HepG2 (cell line): ENCODE data around the gene SPRN. TPM values are rescaled to one million over a fixed set of nuclear protein-coding genes. Genes with fewer than 3 reads are reported as not detected.

Source experiments
- ATAC-seq: fragments of 200-7000 bp; cut with Tn5 transposase; 3 replicates; pipeline ENCODE4 v1.9.1; 2020; ENCODE audit warnings: mild to moderate bottlenecking, moderate library complexity
- BruUV-seq: library from RNA; stranded (reverse); fragments of 400-500 nt; replicated peaks from 2 replicates; lab custom pipeline; 2021; lab: Mats Ljungman, UMichigan
- CTCF ChIA-PET: fragments of 300-600 bp; formaldehyde crosslinking; extraction: SDS; loops from one replicate; lab custom pipeline; 2021; ENCODE audit warnings: low total read pairs, inconsistent platforms, low intra/inter-chr PET ratio; lab: Yijun Ruan, JAX
- POLR2A ChIA-PET: fragments of 350-600 bp; sonication (Branson Sonifier 250); formaldehyde crosslinking; loops from one replicate; lab custom pipeline; 2020; ENCODE audit warnings: antibody characterized with exemption, inconsistent platforms; lab: Yijun Ruan, JAX
- DNase-seq: peaks from one replicate; pipeline ENCODE4 v3.0.0-alpha.2; 2015; ENCODE audit warnings: low spot score
- FAIRE-seq: peaks from 3 replicates; lab custom pipeline; 2011; peaks lifted over from hg19 to GRCh38; lab: Jason Lieb, UNC
- H2AFZ ChIP-seq: one replicate; pipeline ENCODE4 v1.6.1; 2011; ENCODE audit warnings: low read length, inconsistent platforms
- H3K27ac ChIP-seq: fragments of 300-600 bp; 3 replicates; pipeline ENCODE4 v1.8.0; 2011; ENCODE audit warnings: mixed run types, mild to moderate bottlenecking, mixed read lengths, low read length, inconsistent platforms; ENCODE audit not compliant: insufficient read depth; ENCODE audit errors: extremely low read length
- H3K27me3 ChIP-seq, 2 experiments: fragments of 200-600 bp in 1 of 2; 2 replicates in 1 of 2; 3 replicates in 1 of 2; pipeline versions ENCODE4 v1.6.0 to v1.8.0; 2011; ENCODE audit warnings: low read length in 2 of 2, mild to moderate bottlenecking in 2 of 2, moderate library complexity in 2 of 2, inconsistent platforms in 1 of 2; ENCODE audit not compliant: insufficient read depth in 2 of 2, control insufficient read depth in 1 of 2
- H3K36me3 ChIP-seq, 2 experiments: fragments of 200-600 bp in 1 of 2; replicated peaks in 1 of 2; 2 replicates in 1 of 2; 3 replicates in 1 of 2; pipeline versions ENCODE4 v1.5.1 to v1.8.0; 2011; ENCODE audit warnings: low read length in 2 of 2, inconsistent platforms in 1 of 2; ENCODE audit not compliant: insufficient read depth in 2 of 2, control insufficient read depth in 1 of 2
- H3K4me1 ChIP-seq: 2 replicates; pipeline ENCODE4 v1.5.1; 2012; ENCODE audit warnings: low read length, inconsistent platforms; ENCODE audit not compliant: insufficient read depth
- H3K4me2 ChIP-seq: 2 replicates; pipeline ENCODE4 v1.6.0; 2011; ENCODE audit warnings: low read depth, low read length, inconsistent platforms
- H3K4me3 ChIP-seq, 3 experiments: fragments of 200-600 bp in 1 of 3; sonication (generic), shearing (Covaris generic) in 1 of 3; replicated peaks in 1 of 3; 2 replicates each; pipeline ENCODE4 v1.5.1; 2011 to 2016; ENCODE audit warnings: low read length in 3 of 3, inconsistent platforms in 2 of 3, low read depth in 2 of 3, mild to moderate bottlenecking in 2 of 3, control low read depth in 1 of 3, mixed read lengths in 1 of 3; ENCODE audit not compliant: insufficient read depth in 1 of 3
- H3K79me2 ChIP-seq: one replicate; pipeline ENCODE4 v1.6.1; 2011; ENCODE audit warnings: low read length, inconsistent platforms; ENCODE audit not compliant: insufficient read depth
- H3K9ac ChIP-seq: 2 replicates; pipeline ENCODE4 v1.6.0; 2011; ENCODE audit warnings: mild to moderate bottlenecking, low read depth, low read length, inconsistent platforms; ENCODE audit not compliant: insufficient read depth
- H3K9me3 ChIP-seq: 2 replicates; pipeline ENCODE4 v1.5.1; 2012; ENCODE audit warnings: mild to moderate bottlenecking, low read length
- H4K20me1 ChIP-seq: 2 replicates; pipeline ENCODE4 v1.6.0; 2011; ENCODE audit warnings: inconsistent platforms, mild to moderate bottlenecking, low read length, moderate library complexity; ENCODE audit not compliant: insufficient read depth
- ADNP ChIP-seq: sonication (generic); formaldehyde crosslinking; IDR thresholded peaks from 2 replicates; pipeline ENCODE4 v1.4.0; 2020; ENCODE audit warnings: missing genetic modification reagents
- ATF7 ChIP-seq, 2 experiments: fragments of 450-650 bp in 1 of 2; sonication (generic) in 1 of 2; formaldehyde crosslinking in 1 of 2; IDR thresholded peaks; 2 replicates each; pipeline versions ENCODE4 v1.4.0 to v1.6.1; 2016 to 2020; ENCODE audit warnings: antibody characterized with exemption in 1 of 2, mild to moderate bottlenecking in 1 of 2, missing genetic modification reagents in 1 of 2
- BRCA1 ChIP-seq: sonication (generic); formaldehyde crosslinking; IDR thresholded peaks from 2 replicates; pipeline ENCODE4 v1.4.0; 2020; ENCODE audit warnings: missing genetic modification reagents
- PCBP1 ChIP-seq: fragments of 200-400 bp; formaldehyde crosslinking; IDR thresholded peaks from 2 replicates; pipeline ENCODE4 v1.6.1; 2017; ENCODE audit warnings: mild to moderate bottlenecking, low read depth, low read length, borderline replicate concordance
- ZBTB20 ChIP-seq: sonication (generic); formaldehyde crosslinking; IDR thresholded peaks from 2 replicates; pipeline ENCODE4 v1.8.1; 2023; ENCODE audit warnings: missing genetic modification reagents, low read depth, mild to moderate bottlenecking, borderline replicate concordance
- ZBTB38 ChIP-seq: sonication (generic); formaldehyde crosslinking; IDR thresholded peaks from 2 replicates; pipeline ENCODE4 v1.5.1; 2020; ENCODE audit warnings: mild to moderate bottlenecking, missing genetic modification reagents
- ZNF121 ChIP-seq: sonication (generic); formaldehyde crosslinking; IDR thresholded peaks from 2 replicates; pipeline ENCODE4 v1.5.0; 2020; ENCODE audit warnings: mild to moderate bottlenecking, missing genetic modification reagents
- ZNF30 ChIP-seq: sonication (generic); formaldehyde crosslinking; IDR thresholded peaks from 2 replicates; pipeline ENCODE4 v1.5.0; 2020; ENCODE audit warnings: mild to moderate bottlenecking, missing genetic modification reagents
- WGBS: methylation state at CpG from one replicate; pipeline ENCODE4 v1.1.6; 2017; ENCODE audit warnings: low lambda C conversion rate; 5-methylcytosine and 5-hydroxymethylcytosine counted together
- in situ Hi-C: cut with HindIII; loops from 2 replicates; pipeline ENCODE4 v1.10.0; 2017; ENCODE audit warnings: low pct_unique_long_range_greater_than_20kb; ENCODE audit not compliant: extremely low pct_ligation_motif_present
- intact Hi-C: fragments of 100-400 bp; cut with micrococcal nuclease; formaldehyde crosslinking; loops from one replicate; pipeline ENCODE4 v1.10.0; 2022; ENCODE audit not compliant: unreplicated experiment
- polyA plus RNA-seq, 8 experiments: library from polyadenylated mRNA; depleted of rRNA in 3 of 8; stranded (reverse) in 7 of 8; unstranded in 1 of 8; fragments of >200 nt; fragmentation: Illumina TruSeq in 4 of 8; extraction: Trizol in 4 of 8; gene quantifications; 2 replicates each; pipeline versions ENCODE4 v1.2.1 to v1.2.3, GENCODE V29; 2011 to 2016; ENCODE audit warnings: low read depth in 4 of 8, missing spikeins in 1 of 8, mixed read lengths in 1 of 8; ENCODE audit not compliant: insufficient read depth in 1 of 8
- total RNA-seq, 5 experiments: library from RNA; depleted of rRNA; stranded (reverse); fragments of >200 nt; fragmentation: Illumina TruSeq; extraction: Trizol; gene quantifications; 2 replicates each; pipeline ENCODE4 v1.2.3, GENCODE V29; 2016; ENCODE audit warnings: low read depth in 1 of 5
- TF ChIP-seq, protein P1 (sequence below): IDR thresholded peaks from 2 replicates; pipeline ENCODE4 v1.6.1; 2012; ENCODE audit warnings: inconsistent platforms
- TF ChIP-seq, protein P2 (sequence below): sonication (generic); formaldehyde crosslinking; conservative IDR thresholded peaks from 2 replicates; pipeline ENCODE4 v1.4.0; 2020; ENCODE audit warnings: missing genetic modification reagents
- TF ChIP-seq, protein P3 (sequence below): fragments of 450-650 bp; IDR thresholded peaks from 2 replicates; pipeline ENCODE4 v1.6.1; 2016
- TF ChIP-seq, protein P4 (sequence below): IDR thresholded peaks from 2 replicates; pipeline ENCODE4 v1.6.1; 2016; ENCODE audit warnings: missing biosample characterization, missing genetic modification reagents, low read depth

Gene SPRN
- total and polyA plus RNA-seq, 2 of the 13 experiments (the other 11 are each of a cell fraction or from before 2014, with no cell fraction given): not detected

DNA sequence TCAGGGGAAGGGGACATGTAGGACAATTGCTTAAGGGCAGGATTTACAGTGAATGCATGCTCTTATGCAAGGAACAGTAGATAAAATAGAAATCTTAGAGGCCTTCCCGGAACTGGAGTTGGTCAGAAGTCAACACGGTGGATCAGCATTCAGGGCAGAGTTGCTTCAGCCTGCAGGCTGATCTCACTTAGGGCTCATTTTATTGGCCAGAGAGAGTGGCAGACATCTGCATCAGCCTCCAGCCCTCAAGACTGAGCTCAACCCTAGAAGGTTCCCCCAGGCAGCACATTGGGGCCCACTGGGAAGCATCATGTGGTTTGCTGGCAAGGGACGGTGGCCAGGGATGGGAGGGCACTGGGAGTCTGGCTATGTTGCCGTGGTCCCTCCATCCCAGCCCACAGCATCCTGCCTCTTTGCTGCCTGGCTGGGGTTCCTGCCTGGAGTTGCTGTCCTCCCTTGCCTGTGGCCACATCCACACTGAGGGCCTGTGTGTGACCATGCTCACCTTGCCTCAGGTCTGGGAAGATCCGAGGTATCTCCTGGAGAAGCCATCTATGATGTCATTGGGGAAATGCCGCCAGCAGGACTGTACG is 42.4 kb upstream of the SPRN start:
- Histone ChIP-seq H2AFZ (no peak overlapping the region), H3K4me3 (no peak overlapping the region), H3K4me2 (no peak overlapping the region), H3K9ac (no peak overlapping the region), H3K4me1 (peaks cover 10% of the 10 kb centered on the region), H3K27me3 (no peaks in the 10 kb centered on the region), H3K27ac (no peak overlapping the region), H3K9me3 (no peaks in the 10 kb centered on the region), H3K36me3 (no peaks in the 10 kb centered on the region), H3K79me2 (no peaks in the 10 kb centered on the region), H4K20me1 (no peaks in the 10 kb centered on the region)
- TF ChIP-seq, protein P1, sequence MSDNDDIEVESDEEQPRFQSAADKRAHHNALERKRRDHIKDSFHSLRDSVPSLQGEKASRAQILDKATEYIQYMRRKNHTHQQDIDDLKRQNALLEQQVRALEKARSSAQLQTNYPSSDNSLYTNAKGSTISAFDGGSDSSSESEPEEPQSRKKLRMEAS: no peak
- TF ChIP-seq ATF7 (IDR thresholded peaks at IDR 0.05): peak; percentile 46; the same call in 1 of the 2 replicates
- no peak for TF ChIP-seq ATF7 (CRISPR knock-in tag; IDR thresholded peaks at IDR 0.05)
- intact Hi-C loops (no loop called here), in situ Hi-C loops (no loop called here)
- DNase-seq (no peak), ATAC-seq (no peak), FAIRE-seq (no peak)
- no TSS peak for BruUV-seq
- WGBS: 88% methylated on average over 5 of the region's 7 CpGs
- CTCF ChIA-PET: no interaction called here
- POLR2A ChIA-PET: no interaction called here

DNA sequence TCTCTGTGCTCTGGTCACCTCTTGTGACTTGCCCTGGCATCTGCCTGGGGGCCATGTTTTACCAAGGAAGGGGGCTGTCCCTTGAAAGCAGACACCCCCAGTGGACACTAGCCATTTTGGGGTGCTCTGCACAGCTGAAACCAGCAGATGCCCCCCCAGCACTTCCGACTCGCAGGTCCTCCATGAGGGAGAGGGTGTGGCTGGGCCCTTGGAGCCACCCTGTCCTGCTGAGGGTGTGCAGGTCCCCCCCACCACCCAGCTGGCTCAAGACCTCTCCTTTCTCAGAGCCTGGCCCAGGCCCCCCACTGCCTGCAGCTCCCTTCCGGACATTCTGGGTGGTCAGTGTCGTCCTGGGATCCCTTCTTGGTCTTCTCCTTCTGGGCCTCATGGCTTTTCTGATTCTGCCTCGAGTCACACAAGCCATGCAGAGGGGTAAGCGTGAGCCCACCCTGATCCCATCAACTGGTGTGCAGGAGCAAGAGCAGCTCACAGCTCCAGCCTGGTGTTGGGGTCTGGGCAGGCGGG is 41.6 kb upstream of the SPRN start:
- POLR2A ChIA-PET: no interaction called here
- H3K4me1 ChIP-seq: peaks cover 3% of the 10 kb centered on the region; the same call in 1 of the 2 replicates
- ATAC-seq (no peak), FAIRE-seq (no peak), DNase-seq (no peak)
- no TSS peak for BruUV-seq
- no peaks in the 10 kb centered on the region for H3K27me3 ChIP-seq
- intact Hi-C loops: no loop called here
- H3K4me3 ChIP-seq: no peak overlapping the region
- H3K4me2 ChIP-seq: no peak overlapping the region
- H2AFZ ChIP-seq: no peak overlapping the region
- H3K79me2 ChIP-seq: no peaks in the 10 kb centered on the region
- no peaks in the 10 kb centered on the region for H4K20me1 ChIP-seq
- H3K27ac ChIP-seq: no peak overlapping the region
- WGBS: 51% methylated on average over 5 of the region's 7 CpGs
- CTCF ChIA-PET: no interaction called here
- H3K9ac ChIP-seq: no peak overlapping the region
- H3K36me3 ChIP-seq: no peaks in the 10 kb centered on the region
- in situ Hi-C loops: no loop called here
- no peak for TF ChIP-seq BRCA1 (CRISPR knock-in tag)
- no peak for TF ChIP-seq ZNF121 (CRISPR knock-in tag)
- TF ChIP-seq ZBTB38 (CRISPR knock-in tag): no peak
- TF ChIP-seq, protein P2, sequence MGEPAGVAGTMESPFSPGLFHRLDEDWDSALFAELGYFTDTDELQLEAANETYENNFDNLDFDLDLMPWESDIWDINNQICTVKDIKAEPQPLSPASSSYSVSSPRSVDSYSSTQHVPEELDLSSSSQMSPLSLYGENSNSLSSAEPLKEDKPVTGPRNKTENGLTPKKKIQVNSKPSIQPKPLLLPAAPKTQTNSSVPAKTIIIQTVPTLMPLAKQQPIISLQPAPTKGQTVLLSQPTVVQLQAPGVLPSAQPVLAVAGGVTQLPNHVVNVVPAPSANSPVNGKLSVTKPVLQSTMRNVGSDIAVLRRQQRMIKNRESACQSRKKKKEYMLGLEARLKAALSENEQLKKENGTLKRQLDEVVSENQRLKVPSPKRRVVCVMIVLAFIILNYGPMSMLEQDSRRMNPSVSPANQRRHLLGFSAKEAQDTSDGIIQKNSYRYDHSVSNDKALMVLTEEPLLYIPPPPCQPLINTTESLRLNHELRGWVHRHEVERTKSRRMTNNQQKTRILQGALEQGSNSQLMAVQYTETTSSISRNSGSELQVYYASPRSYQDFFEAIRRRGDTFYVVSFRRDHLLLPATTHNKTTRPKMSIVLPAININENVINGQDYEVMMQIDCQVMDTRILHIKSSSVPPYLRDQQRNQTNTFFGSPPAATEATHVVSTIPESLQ (CRISPR knock-in tag): no peak
- TF ChIP-seq, protein P3, sequence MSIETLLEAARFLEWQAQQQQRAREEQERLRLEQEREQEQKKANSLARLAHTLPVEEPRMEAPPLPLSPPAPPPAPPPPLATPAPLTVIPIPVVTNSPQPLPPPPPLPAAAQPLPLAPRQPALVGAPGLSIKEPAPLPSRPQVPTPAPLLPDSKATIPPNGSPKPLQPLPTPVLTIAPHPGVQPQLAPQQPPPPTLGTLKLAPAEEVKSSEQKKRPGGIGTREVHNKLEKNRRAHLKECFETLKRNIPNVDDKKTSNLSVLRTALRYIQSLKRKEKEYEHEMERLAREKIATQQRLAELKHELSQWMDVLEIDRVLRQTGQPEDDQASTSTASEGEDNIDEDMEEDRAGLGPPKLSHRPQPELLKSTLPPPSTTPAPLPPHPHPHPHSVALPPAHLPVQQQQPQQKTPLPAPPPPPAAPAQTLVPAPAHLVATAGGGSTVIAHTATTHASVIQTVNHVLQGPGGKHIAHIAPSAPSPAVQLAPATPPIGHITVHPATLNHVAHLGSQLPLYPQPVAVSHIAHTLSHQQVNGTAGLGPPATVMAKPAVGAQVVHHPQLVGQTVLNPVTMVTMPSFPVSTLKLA: no peak
- no peak for TF ChIP-seq PCBP1
- TF ChIP-seq ADNP (CRISPR knock-in tag): no peak
- no peak for TF ChIP-seq ZNF30 (CRISPR knock-in tag)
- TF ChIP-seq, protein P4, sequence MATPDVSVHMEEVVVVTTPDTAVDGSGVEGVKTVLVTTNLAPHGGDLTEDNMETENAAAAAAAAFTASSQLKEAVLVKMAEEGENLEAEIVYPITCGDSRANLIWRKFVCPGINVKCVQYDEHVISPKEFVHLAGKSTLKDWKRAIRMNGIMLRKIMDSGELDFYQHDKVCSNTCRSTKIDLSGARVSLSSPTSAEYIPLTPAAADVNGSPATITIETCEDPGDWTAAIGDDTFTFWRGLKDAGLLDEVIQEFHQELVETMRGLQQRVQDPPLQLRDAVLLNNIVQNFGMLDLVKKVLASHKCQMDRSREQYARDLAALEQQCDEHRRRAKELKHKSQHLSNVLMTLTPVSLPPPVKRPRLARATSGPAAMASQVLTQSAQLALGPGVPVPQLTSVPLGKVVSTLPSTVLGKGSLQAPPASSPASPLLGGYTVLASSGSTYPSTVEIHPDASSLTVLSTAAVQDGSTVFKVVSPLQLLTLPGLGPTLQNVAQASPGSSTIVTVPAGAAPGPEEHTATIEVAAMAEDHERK (CRISPR knock-in tag): no peak
- no peak for TF ChIP-seq ZBTB20
- H3K9me3 ChIP-seq: no peaks in the 10 kb centered on the region
